ENCODE results near the gene PHETA2.
A peak's percentile ranks its signal among the peaks of the same experiment; 100 is the strongest.
"Not testable (repeated sequence)": the region's sequence is repeated elsewhere in the genome, so short reads cannot be mapped to it uniquely, and the experiment has no call there.

Gene PHETA2

DNA sequence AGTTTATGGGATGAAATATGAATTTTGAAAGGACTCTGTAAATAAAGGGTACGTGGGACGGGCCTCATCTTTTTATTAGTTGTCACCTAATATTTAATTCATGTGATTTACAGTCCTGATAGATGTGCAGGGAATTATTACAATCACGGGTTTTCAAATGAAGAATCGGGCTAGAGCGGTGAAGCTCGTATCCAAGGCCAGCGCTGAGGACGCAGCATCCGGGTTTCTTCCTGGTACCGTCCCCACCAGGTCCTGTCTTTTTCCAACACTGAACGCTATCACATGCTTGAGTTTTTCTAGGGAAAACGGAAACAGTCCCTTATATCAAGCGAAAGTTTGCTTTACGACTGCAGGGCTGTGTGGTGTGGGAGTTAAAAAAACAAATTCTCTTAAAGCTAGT is 6.2 kb downstream of the PHETA2 start:
- TF ChIP-seq CTCF (conservative IDR thresholded peaks at IDR 0.05; ENCODE audit: low read depth, low read length): no peak
- peak overlapping the region; percentile 71 for H3K4me3 ChIP-seq (ENCODE audit: low read length)
- peak; percentile 33 for DNase-seq (ENCODE audit: low read depth)

GRCh38 chr22:42083119-42083518 is 9.1 kb downstream of the PHETA2 start:
- no peak for DNase-seq (ENCODE audit: low read depth)
- no peak overlapping the region for H3K4me3 ChIP-seq (ENCODE audit: low read length)
- no peak for TF ChIP-seq CTCF (conservative IDR thresholded peaks at IDR 0.05; ENCODE audit: low read depth, low read length)

- no peak overlapping the region for H3K4me3 ChIP-seq (ENCODE audit: low read length)
- no peak for TF ChIP-seq CTCF (conservative IDR thresholded peaks at IDR 0.05; ENCODE audit: low read depth, low read length)
- no peak for DNase-seq (ENCODE audit: low read depth)
Measured at GRCh38 chr22:42084874-42085273, 10.8 kb downstream of the PHETA2 start.

DNA sequence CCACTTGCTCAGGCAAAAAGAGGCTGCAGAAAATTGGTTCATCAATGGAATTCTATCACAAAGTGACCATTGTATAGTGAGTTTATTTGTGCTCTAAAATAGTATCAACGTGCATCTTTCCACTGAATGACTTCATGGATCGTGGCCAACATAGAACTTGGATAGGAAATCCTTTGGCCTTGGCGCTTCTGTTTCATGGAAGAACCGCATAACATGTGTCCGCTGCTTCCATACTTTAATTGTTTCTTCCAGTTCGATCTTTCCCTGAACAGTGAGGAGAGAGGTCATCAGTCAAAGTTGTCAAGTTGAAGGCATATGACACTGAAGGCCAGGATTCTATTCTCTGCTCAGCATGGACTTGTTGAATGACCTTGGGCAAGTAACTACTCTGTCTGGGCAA is 12.0 kb downstream of the PHETA2 start:
- no peak overlapping the region for H3K4me3 ChIP-seq (ENCODE audit: low read length)
- no peak for TF ChIP-seq CTCF (conservative IDR thresholded peaks at IDR 0.05; ENCODE audit: low read depth, low read length)
- DNase-seq (ENCODE audit: low read depth): no peak

DNA sequence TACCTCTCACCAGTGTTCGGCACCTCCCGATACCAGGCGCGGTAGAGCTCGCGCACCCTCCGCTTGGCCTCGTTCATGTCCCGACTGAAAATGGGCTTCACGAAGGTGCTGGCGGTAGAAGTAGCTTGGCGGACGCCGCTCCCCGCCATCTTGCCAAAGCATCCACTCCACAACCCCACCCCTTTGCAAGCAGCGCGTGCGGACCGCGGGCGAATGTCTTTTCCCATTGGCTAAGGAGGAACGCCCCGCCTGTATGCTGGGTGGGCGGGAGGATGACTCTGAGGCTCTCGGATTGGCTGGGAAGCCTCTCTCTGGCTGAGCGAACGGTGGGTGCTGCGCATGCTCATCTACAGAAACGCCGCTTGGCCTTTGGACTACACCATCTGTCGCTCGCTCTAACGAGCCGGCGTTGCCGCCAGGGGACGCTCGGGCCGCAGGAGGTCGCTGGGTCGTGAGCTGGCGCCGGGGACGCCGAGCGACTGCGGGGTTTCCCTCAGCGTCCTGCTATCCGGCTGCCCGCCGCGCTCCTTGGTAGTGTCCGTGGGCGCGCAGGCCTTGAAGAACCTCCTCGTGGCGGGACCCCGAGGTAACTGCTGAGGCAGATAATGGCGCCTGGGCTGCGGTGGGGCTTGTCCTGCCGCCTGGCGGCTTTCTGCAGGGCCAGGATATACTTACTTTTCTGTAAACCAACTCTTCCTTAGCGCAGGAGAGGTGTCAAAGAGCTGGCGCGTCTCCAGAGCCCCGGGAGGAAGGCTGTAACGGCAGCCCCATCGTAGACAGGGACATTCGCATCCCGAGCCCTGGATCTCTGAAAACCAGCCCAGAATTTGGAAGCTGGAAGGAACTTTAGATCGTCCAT is 16.8 kb downstream of the PHETA2 start, which contains the start of gene NDUFA6:
Gene NDUFA6 (minus strand): TSS at position 177 of the 859 bp plus-strand sequence. CDS start 28 bp downstream, at position 149.
- H3K4me3 ChIP-seq (ENCODE audit: low read length): peak within 1 kb of the TSS; percentile 93

DNA sequence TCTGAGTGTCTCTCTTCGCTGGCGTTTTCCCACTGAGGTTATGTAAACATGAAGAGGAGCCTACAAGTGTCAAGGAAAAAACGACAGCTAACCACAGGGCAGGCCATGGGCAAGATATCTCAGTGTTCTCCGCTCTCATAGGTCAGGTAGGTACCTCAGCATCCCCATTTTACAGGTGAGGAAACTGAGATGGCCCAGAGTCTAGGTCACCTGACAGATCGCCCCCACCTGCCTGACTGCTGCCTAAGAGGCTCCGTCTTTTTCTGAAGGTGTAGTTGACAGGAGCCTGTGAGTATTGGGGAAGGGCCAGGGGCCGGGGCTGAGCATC is 17.4 kb downstream of the PHETA2 start:
- no peak for TF ChIP-seq CTCF (conservative IDR thresholded peaks at IDR 0.05; ENCODE audit: low read depth, low read length)
- H3K4me3 ChIP-seq (ENCODE audit: low read length): peak overlapping the region; percentile 60
- no peak for DNase-seq (ENCODE audit: low read depth)

More for the DNA sequence above, 16.8 kb downstream of the PHETA2 start, which contains the start of gene NDUFA6:
- DNase-seq (ENCODE audit: low read depth): peak; percentile 96
- peak; percentile 78 for TF ChIP-seq CTCF (conservative IDR thresholded peaks at IDR 0.05; ENCODE audit: low read depth, low read length)

DNA sequence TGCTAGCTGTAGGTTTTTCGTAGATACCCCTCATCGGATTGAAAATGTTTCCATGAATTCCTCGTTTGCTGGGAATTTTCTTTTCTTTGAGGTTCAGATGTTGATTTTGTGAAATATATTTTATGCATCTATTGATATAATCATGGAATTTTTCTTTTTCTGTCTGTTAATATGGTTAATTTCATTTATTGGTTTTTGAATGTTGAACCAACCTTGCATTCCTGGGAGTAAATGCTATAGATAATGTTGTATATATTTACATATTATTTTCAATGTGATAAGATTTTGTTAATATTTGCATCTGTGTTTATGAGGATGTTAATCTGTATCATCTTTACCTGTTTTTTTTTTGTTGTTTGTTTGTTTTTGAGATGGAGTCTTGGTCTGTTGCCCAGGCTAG is 27.2 kb downstream of the PHETA2 start:
- no peak for DNase-seq (ENCODE audit: low read depth)
- TF ChIP-seq CTCF (conservative IDR thresholded peaks at IDR 0.05; ENCODE audit: low read depth, low read length): no peak
- no peak overlapping the region for H3K4me3 ChIP-seq (ENCODE audit: low read length)

- H3K4me3 ChIP-seq (ENCODE audit: low read length); DNase-seq (ENCODE audit: low read depth): not testable (repeated sequence)
Measured at GRCh38 chr22:42104332-42104860, 30.3 kb downstream of the PHETA2 start.
